Pons (tissue), 1 donor: ENCODE measurements around the gene CMAS.
"Not testable (repeated sequence)": the region's sequence is repeated elsewhere in the genome, so short reads cannot be mapped to it uniquely, and the experiment has no call there.

Experiments used
- DNase-seq: peaks from one replicate; pipeline ENCODE4 v3.0.0-alpha.2; 2016; ENCODE audit warnings: low spot score

The CMAS gene

GRCh38 chr12:22046090-22046967, at the start of gene CMAS:
Gene CMAS, plus strand, starts transcription at chr12:22046218. Its CDS starts 86 bp downstream, at chr12:22046304.
- DNase-seq: peak; percentile 56

- no peak for DNase-seq
Measured at GRCh38 chr12:21998295-21998694, 47.7 kb upstream of the CMAS start.

GRCh38 chr12:21998782-21999181, 47.2 kb upstream of the CMAS start:
- DNase-seq: no peak

- no peak for DNase-seq
Measured at GRCh38 chr12:22002430-22002829, 43.6 kb upstream of the CMAS start.

- DNase-seq: not testable (repeated sequence)
Measured at GRCh38 chr12:22007794-22008193, 38.2 kb upstream of the CMAS start.

GRCh38 chr12:22008196-22008595, 37.8 kb upstream of the CMAS start:
- DNase-seq: no peak

- no peak for DNase-seq
Measured at GRCh38 chr12:22014041-22014782, 31.8 kb upstream of the CMAS start.

GRCh38 chr12:22014783-22015144, 31.3 kb upstream of the CMAS start:
- no peak for DNase-seq

GRCh38 chr12:22016982-22017381, 29.0 kb upstream of the CMAS start:
- no peak for DNase-seq

- peak; percentile 26 for DNase-seq
Measured at GRCh38 chr12:22018860-22019259, 27.2 kb upstream of the CMAS start.

GRCh38 chr12:22023489-22023888, 22.5 kb upstream of the CMAS start:
- not testable (repeated sequence) for DNase-seq

GRCh38 chr12:22029491-22029890, 16.5 kb upstream of the CMAS start:
- no peak for DNase-seq

GRCh38 chr12:22029991-22030390, 16.0 kb upstream of the CMAS start:
- DNase-seq: no peak

- no peak for DNase-seq
Measured at GRCh38 chr12:22032732-22033131, 13.3 kb upstream of the CMAS start.

GRCh38 chr12:22034709-22035506, 11.1 kb upstream of the CMAS start:
- no peak for DNase-seq

- no peak for DNase-seq
Measured at GRCh38 chr12:22037947-22038346, 8.1 kb upstream of the CMAS start.

- DNase-seq: no peak
Measured at GRCh38 chr12:22038734-22039133, 7.3 kb upstream of the CMAS start.

- DNase-seq: no peak
Measured at GRCh38 chr12:22039361-22039760, 6.7 kb upstream of the CMAS start.

- no peak for DNase-seq
Measured at GRCh38 chr12:22042976-22043669, 2.9 kb upstream of the CMAS start.

GRCh38 chr12:22043943-22044342, 2.1 kb upstream of the CMAS start:
- DNase-seq: no peak

GRCh38 chr12:22044391-22044790, 1.6 kb upstream of the CMAS start:
- no peak for DNase-seq

GRCh38 chr12:22046968-22047390, 961 bp downstream of the CMAS start:
- DNase-seq: no peak
